HuH-7 (cell line): ENCODE results near the gene ZNF202.
A peak's percentile ranks its signal among the peaks of the same experiment; 100 is the strongest.
"Not testable (repeated sequence)": the region's sequence is repeated elsewhere in the genome, so short reads cannot be mapped to it uniquely, and the experiment has no call there.

Source experiments
- DNase-seq: peaks from one replicate; pipeline ENCODE4 v3.0.0; 2011; ENCODE audit warnings: low spot score

Gene ZNF202

GRCh38 chr11:123740787-123741158 lies 687 bp downstream of the ZNF202 start:
- DNase-seq: peak; percentile 6

DNA sequence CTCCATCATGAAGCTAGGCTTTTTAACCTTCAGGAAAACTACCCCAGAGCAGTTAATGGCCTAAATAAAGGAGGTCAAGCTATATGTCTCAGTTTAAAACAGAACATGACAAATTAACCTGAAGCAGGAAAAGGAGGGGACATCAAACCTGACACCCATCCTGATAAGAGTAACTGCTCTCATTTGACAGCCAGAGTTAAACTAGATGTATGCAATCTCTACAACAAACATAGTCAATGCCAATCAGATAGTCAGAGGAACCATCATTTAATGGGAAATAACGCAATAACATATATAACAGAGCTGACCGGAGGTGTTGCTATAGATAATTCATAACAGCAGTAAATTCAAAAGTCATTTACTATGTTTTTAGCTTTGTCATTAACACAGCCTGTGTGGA lies 3.1 kb downstream of the ZNF202 start:
- DNase-seq: no peak

DNA sequence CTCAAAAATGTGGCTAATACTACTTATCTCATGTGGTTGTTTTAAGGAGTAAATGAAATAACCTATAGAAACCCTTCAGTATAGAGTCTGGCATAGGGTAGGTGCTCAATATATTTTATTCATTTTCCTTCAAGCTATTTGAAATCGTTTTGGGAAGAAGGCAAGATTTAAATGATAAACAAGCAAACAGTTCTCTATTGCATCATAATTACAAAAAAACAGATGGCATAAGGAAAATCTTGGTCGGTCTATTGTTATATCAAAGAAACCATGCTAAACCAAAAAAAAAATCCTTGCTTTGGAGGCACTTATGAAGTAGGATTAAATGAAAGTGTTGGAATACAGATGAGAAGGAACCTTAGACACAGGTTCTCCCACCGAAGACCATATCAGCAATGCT lies 4.7 kb downstream of the ZNF202 start:
- DNase-seq: no peak

- no peak for DNase-seq
Measured at GRCh38 chr11:123729602-123730001, 11.9 kb downstream of the ZNF202 start.

- no peak for DNase-seq
Measured at GRCh38 chr11:123725995-123726655, 15.3 kb downstream of the ZNF202 start.

- no peak for DNase-seq
Measured at GRCh38 chr11:123719452-123719851, 22.0 kb downstream of the ZNF202 start.

DNA sequence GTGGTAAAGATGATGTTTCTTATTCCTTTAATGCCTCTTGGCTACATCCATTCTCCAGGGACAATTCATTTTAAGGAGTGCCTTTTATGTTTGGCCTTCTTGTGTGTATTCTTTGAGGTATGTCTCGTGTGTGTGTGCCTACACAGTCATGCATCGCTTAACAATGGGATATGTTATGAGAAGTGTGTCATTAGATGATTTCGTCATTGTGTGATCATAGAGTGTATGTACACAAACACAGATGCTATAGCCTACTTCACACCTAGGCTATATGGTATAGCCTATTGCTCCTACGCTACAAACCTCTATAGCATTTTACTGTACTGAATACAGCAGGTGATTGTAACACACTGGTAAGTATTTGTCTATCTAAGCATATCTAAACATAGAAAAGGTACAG lies 23.0 kb downstream of the ZNF202 start:
- DNase-seq: no peak

- no peak for DNase-seq
Measured at GRCh38 chr11:123718063-123718462, 23.4 kb downstream of the ZNF202 start.

- not testable (repeated sequence) for DNase-seq
Measured at GRCh38 chr11:123712627-123713026, 28.8 kb downstream of the ZNF202 start.

- DNase-seq: peak; percentile 36
Measured at GRCh38 chr11:123707606-123708205, 33.8 kb downstream of the ZNF202 start.

- DNase-seq: no peak
Measured at GRCh38 chr11:123707206-123707605, 34.3 kb downstream of the ZNF202 start.

- DNase-seq: no peak
Measured at GRCh38 chr11:123704341-123704740, 37.1 kb downstream of the ZNF202 start.

GRCh38 chr11:123702696-123703095 lies 38.8 kb downstream of the ZNF202 start:
- DNase-seq: no peak

- DNase-seq: no peak
Measured at GRCh38 chr11:123702139-123702538, 39.3 kb downstream of the ZNF202 start.

DNA sequence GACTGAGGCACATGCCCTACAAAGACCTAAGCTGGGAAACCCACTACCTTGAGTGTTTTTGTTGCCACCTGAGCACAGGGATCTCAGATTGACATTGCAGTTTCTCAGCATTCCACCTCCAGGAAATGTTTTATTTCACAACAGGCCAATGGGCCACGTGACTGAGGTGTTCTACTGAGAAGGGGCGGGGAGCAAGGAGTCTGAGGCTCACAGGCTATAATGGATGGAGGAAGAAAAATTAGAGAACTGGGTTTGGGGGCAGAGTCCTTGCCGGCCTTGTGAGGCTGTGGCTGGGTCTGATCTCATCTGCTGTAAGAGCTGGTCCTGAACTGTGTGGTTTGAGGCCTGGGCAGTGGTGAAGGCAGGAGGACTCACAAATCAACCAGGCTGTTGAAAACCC lies 40.7 kb downstream of the ZNF202 start:
- DNase-seq: no peak

DNA sequence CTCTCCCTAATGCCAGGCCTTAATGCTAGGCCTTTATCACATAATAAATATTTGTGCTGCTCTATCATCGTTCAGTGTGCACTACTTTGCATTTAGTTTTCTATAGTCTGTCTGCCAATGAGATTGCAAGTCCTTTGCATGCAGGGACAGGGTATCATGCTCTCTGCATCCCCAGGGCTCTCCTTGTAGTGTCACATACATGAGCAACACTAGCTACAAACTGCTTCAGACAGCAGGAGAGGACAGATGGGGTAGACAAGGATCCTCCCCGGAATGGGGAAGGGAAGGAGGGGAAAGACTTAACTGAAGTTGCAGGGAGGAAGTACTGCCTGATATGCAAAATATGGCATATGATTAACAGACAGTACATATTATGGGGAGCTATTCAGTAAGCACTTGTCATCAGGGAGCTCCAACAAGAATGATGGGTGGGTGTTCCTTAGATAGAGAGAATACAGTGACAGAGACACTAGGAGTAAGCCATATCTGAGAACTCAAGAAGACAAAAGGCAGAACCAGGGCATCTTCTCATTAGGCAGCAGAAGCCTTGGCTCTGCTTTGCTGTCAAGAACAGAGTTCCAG lies 42.8 kb downstream of the ZNF202 start:
- DNase-seq: no peak

GRCh38 chr11:123696183-123696582 lies 45.3 kb downstream of the ZNF202 start:
- DNase-seq: no peak

DNA sequence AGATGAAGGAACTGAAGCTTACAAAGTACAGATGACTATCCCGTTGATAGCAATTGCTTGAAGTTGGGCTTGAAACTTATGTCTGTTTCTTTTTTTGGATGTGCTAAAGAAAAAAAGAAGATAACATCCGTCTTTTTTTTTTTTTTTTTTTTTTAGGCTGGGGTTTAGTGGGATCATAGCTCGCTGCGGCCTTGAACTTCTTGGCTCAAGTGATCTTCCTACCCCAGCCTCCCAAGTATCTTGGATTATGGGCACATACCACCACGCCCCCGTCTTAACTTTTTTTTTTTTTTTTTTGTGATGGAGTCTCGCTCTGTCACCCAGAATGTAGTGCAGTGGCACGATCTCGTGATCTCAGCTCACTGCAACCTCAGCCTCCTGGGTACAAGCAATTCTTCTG lies 46.2 kb downstream of the ZNF202 start:
- no peak for DNase-seq

DNA sequence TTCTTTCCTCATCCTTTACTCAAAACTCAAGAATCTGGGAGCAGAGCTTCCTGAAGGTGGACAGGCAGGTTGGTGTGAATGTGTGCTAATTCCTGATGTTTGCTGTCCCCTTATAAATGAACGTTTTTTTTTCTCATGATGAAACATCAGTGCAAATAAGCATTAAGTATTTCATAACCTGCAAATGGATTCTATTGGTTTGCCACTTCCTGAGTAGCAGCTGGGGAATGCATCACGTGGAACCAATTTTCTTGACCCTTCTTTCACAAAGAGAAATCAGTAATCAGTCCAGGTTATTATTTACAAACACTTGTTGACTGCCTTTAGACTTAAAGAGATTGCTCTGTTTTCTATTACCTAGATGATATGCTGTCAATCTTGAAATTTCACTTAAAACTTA lies 46.9 kb downstream of the ZNF202 start:
- DNase-seq: no peak

GRCh38 chr11:123692961-123693360 lies 48.5 kb downstream of the ZNF202 start:
- DNase-seq: no peak

GRCh38 chr11:123690485-123690884 lies 51.0 kb downstream of the ZNF202 start:
- DNase-seq: no peak

DNA sequence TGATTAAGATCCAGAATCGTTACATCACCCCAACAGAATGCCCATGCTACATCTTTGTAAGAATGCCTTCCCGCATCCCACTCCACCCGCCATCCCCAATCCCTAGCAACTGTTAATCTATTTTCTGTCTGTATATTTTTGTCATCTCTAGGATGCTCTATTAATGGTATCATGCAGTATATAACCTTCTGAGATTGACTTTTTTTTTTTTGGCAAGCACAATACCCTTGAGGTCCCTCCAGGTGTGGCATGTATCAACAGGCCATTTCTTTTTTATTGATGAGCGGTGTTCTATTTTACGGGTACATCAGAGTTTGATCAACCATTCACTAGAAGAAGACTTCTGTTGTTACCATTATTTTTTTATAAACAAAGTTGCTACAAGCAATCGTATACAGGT lies 56.9 kb downstream of the ZNF202 start:
- no peak for DNase-seq

GRCh38 chr11:123683428-123684170 lies 57.9 kb downstream of the ZNF202 start:
- no peak for DNase-seq
